ENCODE data around the gene TBC1D23. TPM values are rescaled to one million over a fixed set of nuclear protein-coding genes. Genes with fewer than 3 reads are reported as not detected.
A peak's percentile ranks its signal among the peaks of the same experiment; 100 is the strongest.

TBC1D23 gene
- total RNA-seq, 1 experiment from 2014 or later: 32.4 TPM

DNA sequence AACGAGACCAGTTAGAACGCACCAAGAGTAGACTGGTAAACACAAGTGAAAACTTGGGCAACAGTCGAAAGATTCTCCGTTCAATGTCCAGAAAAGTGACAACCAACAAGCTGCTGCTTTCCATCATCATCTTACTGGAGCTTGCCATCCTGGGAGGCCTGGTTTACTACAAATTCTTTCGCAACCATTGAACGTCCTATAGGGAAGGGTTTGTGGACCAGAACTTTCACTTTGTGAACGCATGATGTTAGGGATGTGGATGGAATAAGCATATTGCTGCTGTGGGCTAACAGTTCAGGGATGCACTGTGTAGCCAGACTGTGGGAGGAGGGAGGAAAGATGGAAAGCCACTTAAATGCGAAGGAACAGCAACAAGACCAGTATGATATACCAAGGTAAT, 34.9 kb upstream of the TBC1D23 start:
- DNase-seq (ENCODE audit: low spot score): no peak
- intact Hi-C loops (cut with micrococcal nuclease; ENCODE audit: unreplicated experiment): no loop called here
- Histone ChIP-seq H3K27ac (ENCODE audit: low read depth, low read length, poor library complexity, severe bottlenecking) (no peak overlapping the region), H3K4me3 (ENCODE audit: low read depth, low read length, poor library complexity, severe bottlenecking) (no peak overlapping the region), H3K9me3 (ENCODE audit: low read depth, low read length, poor library complexity, severe bottlenecking) (peaks cover 1% of the 10 kb centered on the region), H3K36me3 (ENCODE audit: insufficient read depth, low read length, poor library complexity, severe bottlenecking) (no peaks in the 10 kb centered on the region), H3K4me1 (ENCODE audit: insufficient read depth, low read length, poor library complexity, severe bottlenecking) (no peaks in the 10 kb centered on the region), H3K27me3 (replicated peaks; ENCODE audit: insufficient read depth, low read depth, low read length, poor library complexity) (no peaks in the 10 kb centered on the region)
- no TSS peak for BruUV-seq (replicated peaks)
- ChIA-PET CTCF (interaction anchor here (0.8 kb wide), 1 partner anchor 28 kb away, joined by 4 read pairs; no protein-coding TSS in a partner anchor), POLR2A (ENCODE audit: low non-redundant PET) (interaction anchor here (0.6 kb wide), 1 partner anchor 133 kb away, joined by 4 read pairs; no protein-coding TSS in a partner anchor)
- TF ChIP-seq EZH2 (IDR thresholded peaks at IDR 0.05; ENCODE audit: borderline replicate concordance, low read depth, low read length, poor library complexity, severe bottlenecking): no peak
- TF ChIP-seq, protein P1, sequence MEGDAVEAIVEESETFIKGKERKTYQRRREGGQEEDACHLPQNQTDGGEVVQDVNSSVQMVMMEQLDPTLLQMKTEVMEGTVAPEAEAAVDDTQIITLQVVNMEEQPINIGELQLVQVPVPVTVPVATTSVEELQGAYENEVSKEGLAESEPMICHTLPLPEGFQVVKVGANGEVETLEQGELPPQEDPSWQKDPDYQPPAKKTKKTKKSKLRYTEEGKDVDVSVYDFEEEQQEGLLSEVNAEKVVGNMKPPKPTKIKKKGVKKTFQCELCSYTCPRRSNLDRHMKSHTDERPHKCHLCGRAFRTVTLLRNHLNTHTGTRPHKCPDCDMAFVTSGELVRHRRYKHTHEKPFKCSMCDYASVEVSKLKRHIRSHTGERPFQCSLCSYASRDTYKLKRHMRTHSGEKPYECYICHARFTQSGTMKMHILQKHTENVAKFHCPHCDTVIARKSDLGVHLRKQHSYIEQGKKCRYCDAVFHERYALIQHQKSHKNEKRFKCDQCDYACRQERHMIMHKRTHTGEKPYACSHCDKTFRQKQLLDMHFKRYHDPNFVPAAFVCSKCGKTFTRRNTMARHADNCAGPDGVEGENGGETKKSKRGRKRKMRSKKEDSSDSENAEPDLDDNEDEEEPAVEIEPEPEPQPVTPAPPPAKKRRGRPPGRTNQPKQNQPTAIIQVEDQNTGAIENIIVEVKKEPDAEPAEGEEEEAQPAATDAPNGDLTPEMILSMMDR (conservative IDR thresholded peaks at IDR 0.05; ENCODE audit: low read depth, low read length): no peak

DNA sequence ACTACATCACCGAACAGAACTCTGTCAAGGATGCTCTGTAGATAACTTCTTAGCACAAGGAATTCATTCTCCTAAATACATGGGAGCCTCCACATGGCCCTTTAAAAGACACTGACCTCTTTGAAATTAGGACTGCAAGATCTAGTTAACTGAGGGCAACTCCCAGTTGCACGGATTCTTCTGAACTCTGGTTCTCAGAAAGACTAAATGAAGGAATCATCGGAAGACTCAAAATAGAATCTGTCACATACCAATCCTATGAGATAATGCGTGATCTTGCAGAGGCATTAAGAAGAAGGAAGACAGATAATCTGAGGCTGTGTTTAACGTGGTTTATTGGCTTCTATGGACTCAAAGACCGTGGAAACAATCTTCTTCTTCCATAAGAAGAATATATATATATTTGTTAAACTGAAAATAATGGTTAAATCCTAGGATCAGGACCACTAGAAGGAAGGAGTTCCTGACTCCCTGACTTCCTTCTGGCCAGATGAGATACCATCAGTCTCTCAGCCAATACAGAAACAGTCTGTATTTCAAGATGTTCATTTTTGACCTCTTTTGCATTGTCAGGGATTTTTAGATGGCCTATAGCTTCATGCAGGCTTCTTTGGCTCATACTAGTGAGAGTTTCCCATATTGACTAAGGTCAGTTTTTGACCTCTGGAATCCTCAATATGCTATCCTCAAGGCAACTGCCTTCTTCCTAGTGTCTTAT, 33.9 kb upstream of the TBC1D23 start:
- no peaks in the 10 kb centered on the region for H3K36me3 ChIP-seq (ENCODE audit: insufficient read depth, low read length, poor library complexity, severe bottlenecking)
- CTCF ChIA-PET: no interaction called here
- no peak overlapping the region for H3K27ac ChIP-seq (ENCODE audit: low read depth, low read length, poor library complexity, severe bottlenecking)
- no peak overlapping the region for H3K4me3 ChIP-seq (ENCODE audit: low read depth, low read length, poor library complexity, severe bottlenecking)
- intact Hi-C loops (cut with micrococcal nuclease; ENCODE audit: unreplicated experiment): no loop called here
- peak; percentile 51 for DNase-seq (ENCODE audit: low spot score)
- H3K4me1 ChIP-seq (ENCODE audit: insufficient read depth, low read length, poor library complexity, severe bottlenecking): no peaks in the 10 kb centered on the region
- TF ChIP-seq, protein P1 (conservative IDR thresholded peaks at IDR 0.05; ENCODE audit: low read depth, low read length): no peak
- TF ChIP-seq EZH2 (IDR thresholded peaks at IDR 0.05; ENCODE audit: borderline replicate concordance, low read depth, low read length, poor library complexity, severe bottlenecking): no peak
- POLR2A ChIA-PET (ENCODE audit: low non-redundant PET): interaction anchor here (0.6 kb wide), 1 partner anchor 134 kb away, joined by 4 read pairs; no protein-coding TSS in a partner anchor
- no peaks in the 10 kb centered on the region for H3K9me3 ChIP-seq (ENCODE audit: low read depth, low read length, poor library complexity, severe bottlenecking)
- no TSS peak for BruUV-seq (replicated peaks)
- no peaks in the 10 kb centered on the region for H3K27me3 ChIP-seq (replicated peaks; ENCODE audit: insufficient read depth, low read depth, low read length, poor library complexity)

DNA sequence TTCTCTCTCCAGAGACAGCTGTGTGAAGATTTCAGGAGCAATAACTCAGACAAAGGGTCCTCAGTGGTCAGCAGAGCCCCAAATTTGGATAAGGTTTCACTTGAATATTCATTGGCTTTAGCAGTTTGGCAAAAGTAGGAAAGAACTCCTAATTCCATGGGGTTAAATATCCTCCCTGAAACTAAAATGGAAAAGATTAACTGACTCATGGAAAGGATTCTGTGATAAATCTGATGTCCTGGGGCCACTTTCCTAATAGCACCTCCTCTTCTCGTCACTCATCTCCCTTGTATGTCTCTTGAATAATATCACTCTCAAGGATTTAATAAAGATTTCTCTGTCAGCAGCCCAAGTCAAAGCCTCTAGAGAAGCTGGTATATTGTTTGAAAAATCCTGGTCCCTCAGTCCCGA, 33.3 kb upstream of the TBC1D23 start:
- H3K4me1 ChIP-seq (ENCODE audit: insufficient read depth, low read length, poor library complexity, severe bottlenecking): no peaks in the 10 kb centered on the region
- H3K27ac ChIP-seq (ENCODE audit: low read depth, low read length, poor library complexity, severe bottlenecking): no peak overlapping the region
- H3K9me3 ChIP-seq (ENCODE audit: low read depth, low read length, poor library complexity, severe bottlenecking): no peaks in the 10 kb centered on the region
- intact Hi-C loops (cut with micrococcal nuclease; ENCODE audit: unreplicated experiment): no loop called here
- ChIA-PET CTCF (no interaction called here), POLR2A (ENCODE audit: low non-redundant PET) (no interaction called here)
- TF ChIP-seq, protein P1 (conservative IDR thresholded peaks at IDR 0.05; ENCODE audit: low read depth, low read length): no peak
- no peak for TF ChIP-seq EZH2 (IDR thresholded peaks at IDR 0.05; ENCODE audit: borderline replicate concordance, low read depth, low read length, poor library complexity, severe bottlenecking)
- H3K27me3 ChIP-seq (replicated peaks; ENCODE audit: insufficient read depth, low read depth, low read length, poor library complexity): no peaks in the 10 kb centered on the region
- no peak for DNase-seq (ENCODE audit: low spot score)
- BruUV-seq (replicated peaks): no TSS peak
- H3K36me3 ChIP-seq (ENCODE audit: insufficient read depth, low read length, poor library complexity, severe bottlenecking): no peaks in the 10 kb centered on the region
- H3K4me3 ChIP-seq (ENCODE audit: low read depth, low read length, poor library complexity, severe bottlenecking): no peak overlapping the region

Measured in A673 (cell line).